GM18508 (cell line): ENCODE data around the gene VCX2.
"Not testable (repeated sequence)": the region's sequence is repeated elsewhere in the genome, so short reads cannot be mapped to it uniquely, and the experiment has no call there.

Experiments used
- ATAC-seq: cut with Tn5 transposase; IDR thresholded peaks from one replicate; pipeline ENCODE4 v1.9.1; 2021; ENCODE audit warnings: moderate number of reproducible peaks; ENCODE audit not compliant: insufficient read depth, unreplicated experiment

The VCX2 gene

DNA sequence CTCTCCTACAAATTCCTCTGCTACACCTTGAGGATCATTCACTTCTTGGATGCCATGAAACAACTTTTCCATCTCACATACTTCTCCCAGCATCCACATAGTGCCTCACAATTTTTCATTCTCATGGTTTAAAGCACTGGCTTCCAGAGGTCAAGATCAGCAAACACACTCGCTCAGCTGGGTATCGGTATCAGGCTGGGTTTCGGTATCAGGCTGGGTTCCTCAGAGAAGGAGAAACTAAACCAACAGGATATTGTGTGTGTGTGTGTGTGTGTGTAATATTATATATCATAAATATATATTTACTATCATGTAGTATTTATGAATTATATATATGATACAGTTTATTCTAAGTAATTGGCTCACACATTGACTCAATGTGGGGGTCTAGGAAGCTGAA is at the start of gene VCX2:
TSS of gene VCX2 (minus strand) at position 99 of the 400 bp plus-strand sequence. CDS start 624 bp downstream, outside the sequence.
- not testable (repeated sequence) for ATAC-seq

- ATAC-seq = no peak
Observed at GRCh38 chrX:8204943-8205342, 33.9 kb upstream of the VCX2 start.

DNA sequence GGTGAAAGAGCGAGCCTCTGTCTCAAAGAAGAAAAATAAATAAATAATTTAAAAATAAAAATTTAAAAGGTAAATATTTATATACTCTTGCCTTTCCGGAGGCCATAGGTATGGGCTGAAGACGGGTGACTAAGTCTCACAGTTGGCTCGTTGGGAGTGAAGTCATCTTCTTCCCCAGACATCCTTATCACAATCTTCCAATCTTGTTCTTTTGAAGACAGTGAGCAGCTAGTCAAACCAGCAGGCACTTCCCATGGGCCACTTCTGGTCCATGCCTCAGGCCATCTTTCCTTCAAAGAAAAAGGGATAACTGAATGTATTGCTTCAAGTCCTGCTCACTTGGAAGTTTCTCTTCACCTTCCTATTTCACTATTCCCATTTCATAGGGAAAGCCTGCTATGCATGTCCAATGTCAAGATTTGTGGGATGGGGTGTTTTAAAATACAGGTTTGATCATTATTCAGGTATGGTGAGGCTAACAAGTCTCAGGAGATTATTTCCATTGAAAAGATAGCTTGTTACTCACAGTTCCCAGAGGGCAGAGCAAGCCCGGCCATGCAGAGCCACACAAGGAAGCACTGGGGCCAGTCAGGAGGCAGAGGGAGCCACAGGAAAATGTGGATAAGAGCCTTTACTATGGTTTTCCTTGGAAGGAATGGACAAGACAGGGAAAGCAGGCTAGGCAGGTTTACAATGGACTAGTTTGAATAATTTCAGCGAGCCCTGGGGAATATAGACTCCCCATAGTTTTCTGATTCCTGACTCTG is 33.3 kb upstream of the VCX2 start:
- no peak for ATAC-seq

DNA sequence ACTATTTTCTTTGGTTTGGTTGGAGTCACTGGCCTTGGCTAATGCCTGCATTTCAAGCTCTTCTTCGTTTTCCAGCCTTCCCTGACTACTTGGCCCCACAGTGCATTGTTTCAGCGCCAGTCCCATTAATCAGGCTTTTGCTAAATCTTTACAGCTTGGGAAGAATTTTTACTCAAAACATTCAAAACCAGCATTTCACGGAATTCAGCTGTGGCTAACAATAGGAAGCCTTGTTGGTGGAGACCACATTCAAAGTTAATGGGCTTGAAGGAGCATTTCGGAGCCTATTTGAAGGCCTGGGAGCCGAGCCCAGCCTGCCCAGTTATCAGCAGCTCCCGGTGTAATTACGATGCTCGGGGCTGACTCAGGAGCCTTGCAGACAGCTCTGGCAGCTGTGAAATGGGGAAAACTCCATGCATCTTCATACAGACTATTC is 30.8 kb upstream of the VCX2 start:
- ATAC-seq = no peak

DNA sequence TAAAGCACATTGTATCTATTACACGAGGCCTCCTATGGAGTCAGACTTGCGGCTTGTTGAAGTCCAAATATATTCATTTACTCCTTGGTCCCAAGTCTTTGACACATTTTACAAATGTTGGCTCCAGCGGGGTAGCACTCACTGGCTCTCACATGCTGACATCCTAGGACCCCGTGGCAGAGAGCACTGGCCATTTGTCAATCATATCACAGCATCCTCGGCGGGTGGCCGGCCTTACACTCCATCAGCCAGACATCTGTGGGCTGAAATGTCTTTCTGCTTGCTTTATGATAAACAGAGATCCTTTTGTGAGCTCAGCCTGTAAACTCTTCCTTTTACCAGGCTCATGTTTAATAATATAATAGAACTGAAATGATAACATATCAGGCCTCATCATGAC is 25.7 kb upstream of the VCX2 start:
- ATAC-seq = no peak

GRCh38 chrX:8194216-8194615 is 23.1 kb upstream of the VCX2 start:
- ATAC-seq = no peak

DNA sequence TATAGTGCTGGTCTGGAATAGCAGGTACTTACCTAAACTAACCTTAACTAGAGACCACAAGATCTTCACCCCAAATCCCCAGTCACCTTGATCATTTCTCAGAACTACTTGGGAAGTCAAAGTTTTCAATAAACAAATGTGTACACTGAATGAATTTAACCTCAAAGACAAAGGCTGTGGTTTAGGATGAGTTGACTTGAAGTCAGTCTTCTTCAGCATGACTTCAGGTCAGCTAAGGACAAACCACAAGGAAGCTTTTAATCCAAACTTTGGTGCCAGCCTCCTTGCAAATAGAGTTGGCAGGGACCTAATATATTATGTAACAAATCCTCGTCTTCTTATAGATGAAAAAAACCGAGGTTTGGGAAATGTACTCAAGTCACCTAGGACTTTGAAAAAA is 21.2 kb upstream of the VCX2 start:
- no peak for ATAC-seq

GRCh38 chrX:8191022-8191421 is 20.0 kb upstream of the VCX2 start:
- ATAC-seq = no peak

DNA sequence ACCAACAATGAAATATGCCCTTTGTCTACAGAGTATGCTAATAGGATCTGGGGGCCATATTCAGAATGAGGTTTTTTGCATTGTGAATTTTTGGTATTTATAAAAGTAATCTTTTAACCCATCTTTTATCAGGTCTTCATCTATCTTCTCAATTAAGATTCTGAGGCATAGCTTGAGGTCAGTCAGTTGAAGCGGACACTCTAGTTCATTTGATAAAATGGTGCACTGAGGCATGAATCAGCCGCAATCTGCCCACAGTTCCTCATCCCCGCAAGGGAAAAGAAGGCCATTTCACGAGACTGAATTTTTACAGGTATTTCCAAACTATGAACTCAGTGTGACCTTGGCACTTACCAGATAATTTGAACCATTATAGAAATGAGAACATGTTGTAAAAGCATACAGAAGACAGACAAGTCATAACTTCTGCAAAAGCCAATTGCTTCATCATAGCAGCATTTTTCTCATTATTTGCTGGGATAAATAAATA is 19.3 kb upstream of the VCX2 start:
- no peak for ATAC-seq

- no peak for ATAC-seq
Observed at GRCh38 chrX:8189096-8189830, 18.2 kb upstream of the VCX2 start.

GRCh38 chrX:8183346-8183745 is 12.3 kb upstream of the VCX2 start:
- no peak for ATAC-seq

DNA sequence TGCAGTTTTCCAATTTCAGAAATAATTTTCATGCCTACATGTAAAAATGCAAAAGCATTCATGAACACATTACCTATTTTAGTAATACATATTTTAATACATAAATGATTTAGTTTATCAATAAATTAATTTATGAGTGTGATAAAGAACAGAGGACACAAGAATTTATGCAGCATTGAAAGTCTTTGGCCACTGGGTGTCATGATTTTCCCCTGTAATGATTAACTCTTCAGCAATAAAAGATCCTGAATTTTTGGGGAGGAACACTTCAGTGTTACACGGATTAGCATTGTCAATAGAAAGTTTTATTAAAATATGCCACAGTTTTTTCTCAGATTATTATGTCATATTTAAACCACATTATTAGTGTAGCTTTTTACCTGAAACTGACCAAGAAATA is 8.6 kb upstream of the VCX2 start:
- no peak for ATAC-seq

GRCh38 chrX:8154011-8154410 is 17.1 kb downstream of the VCX2 start:
- ATAC-seq = not testable (repeated sequence)

DNA sequence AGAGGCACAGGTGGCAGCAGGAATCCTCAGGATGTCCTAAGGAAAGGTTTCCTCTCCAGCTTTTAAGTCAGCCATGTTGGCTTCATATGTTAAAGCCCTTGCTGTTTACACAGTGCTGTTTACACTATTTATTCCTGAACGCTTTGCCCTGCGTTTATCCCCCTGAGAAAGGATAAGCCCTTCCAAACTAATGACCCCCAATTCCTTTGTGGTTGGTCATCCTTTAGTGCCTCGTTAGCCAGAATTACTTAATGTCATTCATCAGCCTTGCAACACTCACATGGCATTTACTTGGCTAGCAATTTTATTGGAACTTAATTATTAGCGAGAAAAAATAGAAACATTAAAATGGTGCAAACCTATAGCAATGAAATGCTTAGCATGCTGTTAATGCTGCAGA is 23.8 kb downstream of the VCX2 start:
- no peak for ATAC-seq

DNA sequence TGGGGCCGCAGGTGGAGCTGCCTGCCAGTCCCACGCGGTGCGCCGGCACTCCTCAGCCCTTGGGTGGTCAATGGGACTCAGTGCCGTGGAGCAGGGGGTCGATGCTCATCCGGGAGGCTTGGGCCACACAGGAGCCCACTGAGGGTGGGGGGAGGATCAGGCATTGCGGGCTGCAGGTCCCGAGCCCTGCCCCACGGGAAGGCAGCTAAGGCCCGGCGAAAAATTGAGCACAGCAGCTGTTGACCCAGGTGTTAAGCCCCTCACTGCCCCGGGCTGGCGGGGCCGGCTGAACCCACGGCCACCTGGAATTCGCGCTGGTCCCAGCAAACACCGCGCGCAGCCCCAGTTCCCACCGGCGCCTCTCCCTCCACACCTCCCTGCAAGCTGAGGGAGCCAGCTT is 26.1 kb downstream of the VCX2 start:
- ATAC-seq = no peak

- ATAC-seq = no peak
Observed at GRCh38 chrX:8141896-8142295, 29.2 kb downstream of the VCX2 start.

DNA sequence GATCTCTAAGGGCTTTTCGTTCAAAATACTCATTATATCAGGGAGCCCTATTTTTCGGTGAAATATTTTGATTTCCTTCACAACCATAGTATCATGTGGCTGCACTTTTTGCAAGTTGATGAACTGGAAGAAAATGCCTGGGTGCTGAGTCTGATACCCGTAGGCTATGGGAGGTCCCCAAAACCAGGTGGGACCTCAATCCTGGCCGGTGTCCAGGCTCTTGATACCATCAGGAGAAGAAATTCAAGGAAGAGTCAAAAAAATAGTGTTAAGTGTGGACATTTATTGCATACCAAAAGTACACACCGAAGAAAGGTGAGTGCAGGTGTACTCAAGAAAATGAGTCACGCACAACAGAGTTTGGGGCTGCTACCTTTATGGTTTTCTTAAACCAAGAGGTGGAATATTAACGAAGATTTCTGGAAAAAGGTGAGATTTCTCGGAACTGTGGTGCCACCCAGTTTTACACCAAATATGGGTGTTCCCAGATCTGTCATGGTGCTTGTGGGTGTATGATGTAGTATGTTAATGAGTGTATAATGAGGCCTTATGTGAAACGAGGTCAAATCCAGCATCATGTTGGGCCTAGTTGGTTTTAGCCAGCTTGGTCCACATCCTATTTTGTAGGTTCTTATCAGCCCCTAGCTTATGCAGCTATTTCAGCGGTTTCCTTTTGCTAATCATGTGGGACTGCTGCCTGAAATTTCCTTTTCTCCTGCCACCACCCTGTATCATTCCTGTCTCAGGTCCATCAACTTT is 29.9 kb downstream of the VCX2 start:
- no peak for ATAC-seq

DNA sequence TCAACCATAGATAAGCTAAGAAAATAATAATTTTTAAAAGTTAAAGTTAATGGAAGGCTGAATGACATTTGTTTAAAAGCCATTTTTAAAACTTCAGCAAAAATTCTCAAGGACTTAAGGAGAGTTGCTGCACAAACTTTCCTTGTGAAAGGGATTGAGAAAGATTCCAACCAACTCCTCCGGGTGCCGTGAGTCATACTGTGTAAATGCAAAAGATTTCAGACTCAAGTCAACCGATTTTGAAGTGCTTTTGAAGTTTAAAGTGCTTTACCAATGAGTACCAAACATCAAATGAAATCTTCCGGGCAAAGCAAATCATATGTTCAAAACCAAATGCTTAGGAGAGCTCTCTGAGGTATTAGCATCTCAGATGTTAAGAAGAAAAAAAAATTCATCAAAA is 31.4 kb downstream of the VCX2 start:
- ATAC-seq = no peak

- no peak for ATAC-seq
Observed at GRCh38 chrX:8138252-8138651, 32.8 kb downstream of the VCX2 start.

DNA sequence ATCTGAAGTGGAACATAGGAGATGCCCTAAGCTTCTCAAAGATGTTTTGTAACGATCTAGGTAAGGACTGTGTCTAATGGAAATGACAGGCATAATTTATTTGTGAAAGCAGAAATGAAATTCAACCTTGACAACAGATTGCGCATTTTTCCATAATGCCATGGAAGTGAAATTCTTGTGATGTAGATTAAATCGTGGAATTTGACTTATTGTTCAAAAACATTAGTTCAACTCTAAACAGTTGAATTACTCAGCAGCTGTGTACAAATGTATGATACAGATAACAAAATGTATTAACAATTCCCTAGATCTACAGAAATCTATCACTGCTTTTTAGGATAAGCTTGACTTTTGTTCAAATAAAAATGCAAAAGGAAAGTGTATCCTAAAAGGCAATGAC is 44.4 kb downstream of the VCX2 start:
- ATAC-seq = no peak

- ATAC-seq = no peak
Observed at GRCh38 chrX:8126092-8126491, 45.0 kb downstream of the VCX2 start.
